Effector CD4-positive, alpha-beta T cell (primary cell): ENCODE measurements around the gene TTC7B.
"Not testable (repeated sequence)": the region's sequence is repeated elsewhere in the genome, so short reads cannot be mapped to it uniquely, and the experiment has no call there.

Source experiments
- DNase-seq: peaks from one replicate; pipeline ENCODE4 v3.0.0-alpha.2; 2020
- total RNA-seq: gene quantifications from one replicate; lab custom pipeline; 2026; lab: John Stamatoyannopoulos, UW

TTC7B gene
- total RNA-seq: 1.9 reads per million, percentile 2 among the genes with 10 or more reads in this experiment

GRCh38 chr14:90815822-90816662 is at the start of gene TTC7B:
Gene TTC7B, minus strand, starts transcription at chr14:90816430. Its CDS starts 135 bp downstream, at chr14:90816295.
- DNase-seq: no peak

- DNase-seq: no peak
These were observed 48.5 kb upstream of the TTC7B start for GRCh38 chr14:90864741-90865140.

- no peak for DNase-seq
These were observed 42.3 kb upstream of the TTC7B start for GRCh38 chr14:90858511-90858910.

- no peak for DNase-seq
These were observed 41.6 kb upstream of the TTC7B start for GRCh38 chr14:90857866-90858265.

GRCh38 chr14:90856115-90856514 is 39.9 kb upstream of the TTC7B start:
- DNase-seq: not testable (repeated sequence)

GRCh38 chr14:90853116-90853515 is 36.9 kb upstream of the TTC7B start:
- no peak for DNase-seq

- DNase-seq: no peak
These were observed 35.3 kb upstream of the TTC7B start for GRCh38 chr14:90851327-90852036.

GRCh38 chr14:90850487-90850886 is 34.3 kb upstream of the TTC7B start:
- DNase-seq: no peak

- DNase-seq: no peak
These were observed 33.7 kb upstream of the TTC7B start for GRCh38 chr14:90849787-90850444.

- no peak for DNase-seq
These were observed 32.9 kb upstream of the TTC7B start for GRCh38 chr14:90848944-90849731.

- DNase-seq: no peak
These were observed 30.3 kb upstream of the TTC7B start for GRCh38 chr14:90846511-90846910.

GRCh38 chr14:90844321-90844720 is 28.1 kb upstream of the TTC7B start:
- DNase-seq: no peak

- no peak for DNase-seq
These were observed 26.5 kb upstream of the TTC7B start for GRCh38 chr14:90842726-90843125.

- not testable (repeated sequence) for DNase-seq
These were observed 24.4 kb upstream of the TTC7B start for GRCh38 chr14:90840667-90841066.

- no peak for DNase-seq
These were observed 23.6 kb upstream of the TTC7B start for GRCh38 chr14:90839889-90840266.

GRCh38 chr14:90839024-90839888 is 23.0 kb upstream of the TTC7B start:
- DNase-seq: no peak

GRCh38 chr14:90838531-90838930 is 22.3 kb upstream of the TTC7B start:
- DNase-seq: not testable (repeated sequence)

GRCh38 chr14:90837355-90837754 is 21.1 kb upstream of the TTC7B start:
- DNase-seq: no peak

GRCh38 chr14:90836692-90837063 is 20.4 kb upstream of the TTC7B start:
- DNase-seq: no peak

- no peak for DNase-seq
These were observed 15.6 kb upstream of the TTC7B start for GRCh38 chr14:90831821-90832220.

GRCh38 chr14:90830931-90831701 is 14.9 kb upstream of the TTC7B start:
- no peak for DNase-seq
